K562 (cell line): Measurements from ENCODE around the gene WFIKKN2. TPM values are rescaled to one million over a fixed set of nuclear protein-coding genes. Genes with fewer than 3 reads are reported as not detected.
A peak's percentile ranks its signal among the peaks of the same experiment; 100 is the strongest.

Experiments used
- DDX20 ChIP-seq: fragments of 450-650 bp; IDR thresholded peaks from 2 replicates; pipeline ENCODE4 v1.6.1; 2016; ENCODE audit warnings: missing genetic modification characterization, low read depth, mild to moderate bottlenecking, missing compliant biosample characterization, moderate library complexity
- GABPB1 ChIP-seq: sonication (generic); formaldehyde crosslinking; IDR thresholded peaks from 2 replicates; pipeline ENCODE4 v1.8.0; 2022; ENCODE audit warnings: mild to moderate bottlenecking, missing genetic modification reagents
- JUN ChIP-seq, 2 experiments: sonication (generic) in 1 of 2; formaldehyde crosslinking in 1 of 2; IDR thresholded peaks; 2 replicates each; pipeline versions ENCODE4 v1.6.1 to v1.8.0; 2012 to 2022; ENCODE audit warnings: borderline replicate concordance in 2 of 2, mild to moderate bottlenecking in 2 of 2, improper control_type of control experiment in 1 of 2, low read depth in 1 of 2, low read length in 1 of 2, missing genetic modification reagents in 1 of 2
- NR2C1 ChIP-seq, 2 experiments: fragments of 450-650 bp; IDR thresholded peaks; 2 replicates each; pipeline ENCODE4 v1.6.1; 2017; ENCODE audit warnings: mild to moderate bottlenecking in 2 of 2, antibody characterized with exemption in 1 of 2, inconsistent platforms in 1 of 2, missing compliant biosample characterization in 1 of 2, missing genetic modification characterization in 1 of 2
- NR2F6 ChIP-seq: fragments of 450-650 bp; formaldehyde crosslinking; IDR thresholded peaks from 2 replicates; pipeline ENCODE4 v1.4.0; 2020; ENCODE audit warnings: mild to moderate bottlenecking
- PHF20 ChIP-seq: fragments of 450-650 bp; IDR thresholded peaks from 2 replicates; pipeline ENCODE4 v1.6.1; 2018; ENCODE audit not compliant: partially characterized antibody
- RCOR1 ChIP-seq, 2 experiments: IDR thresholded peaks; 2 replicates each; pipeline ENCODE4 v1.6.1; 2012; ENCODE audit warnings: low read depth in 2 of 2, low read length in 2 of 2, borderline replicate concordance in 1 of 2, improper control_type of control experiment in 1 of 2
- SMAD2 ChIP-seq: fragments of 150-350 bp; IDR thresholded peaks from 2 replicates; pipeline ENCODE4 v1.6.1; 2014; ENCODE audit warnings: low read depth, mild to moderate bottlenecking, low read length
- polyA plus RNA-seq, 8 experiments: library from polyadenylated mRNA; depleted of rRNA in 4 of 8; stranded (reverse) in 5 of 8; unstranded in 3 of 8; fragments of >200 nt; fragmentation: Nextera tagmentation in 2 of 8; fragmentation: Illumina TruSeq in 1 of 8; extraction: Ambion mirVana in 2 of 8; extraction: Trizol in 1 of 8; gene quantifications; 2 replicates each; pipeline versions ENCODE4 v1.2.1 to v1.2.3, GENCODE V29; 2011 to 2014; ENCODE audit warnings: inconsistent platforms in 1 of 8, missing spikeins in 1 of 8
- total RNA-seq, 7 experiments: library from RNA; depleted of rRNA in 6 of 7; stranded (reverse); fragments of >200 nt in 6 of 7; fragmentation: Illumina TruSeq in 2 of 7; extraction: Trizol in 2 of 7; gene quantifications; 2 replicates each; pipeline versions ENCODE4 v1.2.1 to v1.2.3, GENCODE V29; 2011 to 2021; ENCODE audit warnings: low replicate concordance in 1 of 7
- TF ChIP-seq, protein P1 (sequence below): sonication (generic); formaldehyde crosslinking; IDR thresholded peaks from 2 replicates; pipeline ENCODE4 v1.8.0; 2023; ENCODE audit warnings: missing genetic modification reagents, mild to moderate bottlenecking, borderline replicate concordance
- TF ChIP-seq, protein P2 (sequence below): fragments of 250-450 bp; sonication (Bioruptor Pico); IDR thresholded peaks from 2 replicates; pipeline ENCODE4 v1.4.0; 2020
- TF ChIP-seq, protein P3 (sequence below): IDR thresholded peaks from 2 replicates; pipeline ENCODE4 v1.6.1; 2014; ENCODE audit warnings: antibody characterized with exemption

WFIKKN2 gene
- total and polyA plus RNA-seq, 9 of the 15 experiments (the other 6 are each of a cell fraction or from before 2014, with no cell fraction given) = 0.07 TPM; not detected in 8

DNA sequence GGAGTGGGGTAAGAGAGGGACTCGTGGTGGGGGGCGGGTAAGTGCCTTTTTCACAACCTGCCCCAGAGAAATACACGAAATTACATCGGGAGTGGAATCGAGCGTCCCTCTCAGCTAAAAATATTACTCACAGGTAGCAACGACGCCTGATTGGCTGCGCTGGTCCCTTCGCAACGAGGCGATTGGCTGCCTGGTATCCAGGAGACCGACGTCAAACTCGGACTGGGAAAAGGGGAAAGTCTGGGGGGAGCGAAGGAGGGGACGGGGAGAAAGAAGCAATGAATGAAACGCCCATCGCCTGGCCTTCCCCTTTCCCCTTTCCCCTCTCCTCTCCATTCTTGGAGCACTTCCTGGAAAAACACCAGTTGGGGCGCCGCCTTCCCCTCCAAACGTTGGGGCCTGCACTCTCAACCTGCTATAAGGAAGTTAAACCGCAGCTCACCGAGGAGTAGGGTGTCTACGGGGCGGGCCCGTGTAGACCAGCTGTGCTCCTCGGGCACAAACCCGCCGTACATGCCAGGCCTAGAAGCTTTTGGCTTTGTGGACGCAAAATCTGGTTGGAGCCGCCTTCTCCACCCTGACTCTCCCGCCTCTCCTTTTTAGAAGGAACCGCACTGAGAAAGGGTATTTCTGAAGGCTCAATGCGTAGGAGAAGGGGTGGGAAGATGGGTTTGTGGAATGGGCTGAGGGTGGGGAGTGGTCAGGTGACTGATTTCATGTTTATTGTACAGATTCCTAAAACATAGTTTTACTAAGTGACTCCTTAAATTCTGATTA is 32.2 kb downstream of the WFIKKN2 start (continued):
- TF ChIP-seq, protein P1, sequence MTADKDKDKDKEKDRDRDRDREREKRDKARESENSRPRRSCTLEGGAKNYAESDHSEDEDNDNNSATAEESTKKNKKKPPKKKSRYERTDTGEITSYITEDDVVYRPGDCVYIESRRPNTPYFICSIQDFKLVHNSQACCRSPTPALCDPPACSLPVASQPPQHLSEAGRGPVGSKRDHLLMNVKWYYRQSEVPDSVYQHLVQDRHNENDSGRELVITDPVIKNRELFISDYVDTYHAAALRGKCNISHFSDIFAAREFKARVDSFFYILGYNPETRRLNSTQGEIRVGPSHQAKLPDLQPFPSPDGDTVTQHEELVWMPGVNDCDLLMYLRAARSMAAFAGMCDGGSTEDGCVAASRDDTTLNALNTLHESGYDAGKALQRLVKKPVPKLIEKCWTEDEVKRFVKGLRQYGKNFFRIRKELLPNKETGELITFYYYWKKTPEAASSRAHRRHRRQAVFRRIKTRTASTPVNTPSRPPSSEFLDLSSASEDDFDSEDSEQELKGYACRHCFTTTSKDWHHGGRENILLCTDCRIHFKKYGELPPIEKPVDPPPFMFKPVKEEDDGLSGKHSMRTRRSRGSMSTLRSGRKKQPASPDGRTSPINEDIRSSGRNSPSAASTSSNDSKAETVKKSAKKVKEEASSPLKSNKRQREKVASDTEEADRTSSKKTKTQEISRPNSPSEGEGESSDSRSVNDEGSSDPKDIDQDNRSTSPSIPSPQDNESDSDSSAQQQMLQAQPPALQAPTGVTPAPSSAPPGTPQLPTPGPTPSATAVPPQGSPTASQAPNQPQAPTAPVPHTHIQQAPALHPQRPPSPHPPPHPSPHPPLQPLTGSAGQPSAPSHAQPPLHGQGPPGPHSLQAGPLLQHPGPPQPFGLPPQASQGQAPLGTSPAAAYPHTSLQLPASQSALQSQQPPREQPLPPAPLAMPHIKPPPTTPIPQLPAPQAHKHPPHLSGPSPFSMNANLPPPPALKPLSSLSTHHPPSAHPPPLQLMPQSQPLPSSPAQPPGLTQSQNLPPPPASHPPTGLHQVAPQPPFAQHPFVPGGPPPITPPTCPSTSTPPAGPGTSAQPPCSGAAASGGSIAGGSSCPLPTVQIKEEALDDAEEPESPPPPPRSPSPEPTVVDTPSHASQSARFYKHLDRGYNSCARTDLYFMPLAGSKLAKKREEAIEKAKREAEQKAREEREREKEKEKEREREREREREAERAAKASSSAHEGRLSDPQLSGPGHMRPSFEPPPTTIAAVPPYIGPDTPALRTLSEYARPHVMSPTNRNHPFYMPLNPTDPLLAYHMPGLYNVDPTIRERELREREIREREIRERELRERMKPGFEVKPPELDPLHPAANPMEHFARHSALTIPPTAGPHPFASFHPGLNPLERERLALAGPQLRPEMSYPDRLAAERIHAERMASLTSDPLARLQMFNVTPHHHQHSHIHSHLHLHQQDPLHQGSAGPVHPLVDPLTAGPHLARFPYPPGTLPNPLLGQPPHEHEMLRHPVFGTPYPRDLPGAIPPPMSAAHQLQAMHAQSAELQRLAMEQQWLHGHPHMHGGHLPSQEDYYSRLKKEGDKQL = no peak
- 0 out of 2 replicates have a peak, but pooled peaks have one; percentile 33 for TF ChIP-seq NR2C1 (IDR thresholded peaks at IDR 0.05)
- TF ChIP-seq NR2C1 (tag; IDR thresholded peaks at IDR 0.05) = peak; percentile 60; the same call in 1 of the 2 replicates
- TF ChIP-seq, protein P2, sequence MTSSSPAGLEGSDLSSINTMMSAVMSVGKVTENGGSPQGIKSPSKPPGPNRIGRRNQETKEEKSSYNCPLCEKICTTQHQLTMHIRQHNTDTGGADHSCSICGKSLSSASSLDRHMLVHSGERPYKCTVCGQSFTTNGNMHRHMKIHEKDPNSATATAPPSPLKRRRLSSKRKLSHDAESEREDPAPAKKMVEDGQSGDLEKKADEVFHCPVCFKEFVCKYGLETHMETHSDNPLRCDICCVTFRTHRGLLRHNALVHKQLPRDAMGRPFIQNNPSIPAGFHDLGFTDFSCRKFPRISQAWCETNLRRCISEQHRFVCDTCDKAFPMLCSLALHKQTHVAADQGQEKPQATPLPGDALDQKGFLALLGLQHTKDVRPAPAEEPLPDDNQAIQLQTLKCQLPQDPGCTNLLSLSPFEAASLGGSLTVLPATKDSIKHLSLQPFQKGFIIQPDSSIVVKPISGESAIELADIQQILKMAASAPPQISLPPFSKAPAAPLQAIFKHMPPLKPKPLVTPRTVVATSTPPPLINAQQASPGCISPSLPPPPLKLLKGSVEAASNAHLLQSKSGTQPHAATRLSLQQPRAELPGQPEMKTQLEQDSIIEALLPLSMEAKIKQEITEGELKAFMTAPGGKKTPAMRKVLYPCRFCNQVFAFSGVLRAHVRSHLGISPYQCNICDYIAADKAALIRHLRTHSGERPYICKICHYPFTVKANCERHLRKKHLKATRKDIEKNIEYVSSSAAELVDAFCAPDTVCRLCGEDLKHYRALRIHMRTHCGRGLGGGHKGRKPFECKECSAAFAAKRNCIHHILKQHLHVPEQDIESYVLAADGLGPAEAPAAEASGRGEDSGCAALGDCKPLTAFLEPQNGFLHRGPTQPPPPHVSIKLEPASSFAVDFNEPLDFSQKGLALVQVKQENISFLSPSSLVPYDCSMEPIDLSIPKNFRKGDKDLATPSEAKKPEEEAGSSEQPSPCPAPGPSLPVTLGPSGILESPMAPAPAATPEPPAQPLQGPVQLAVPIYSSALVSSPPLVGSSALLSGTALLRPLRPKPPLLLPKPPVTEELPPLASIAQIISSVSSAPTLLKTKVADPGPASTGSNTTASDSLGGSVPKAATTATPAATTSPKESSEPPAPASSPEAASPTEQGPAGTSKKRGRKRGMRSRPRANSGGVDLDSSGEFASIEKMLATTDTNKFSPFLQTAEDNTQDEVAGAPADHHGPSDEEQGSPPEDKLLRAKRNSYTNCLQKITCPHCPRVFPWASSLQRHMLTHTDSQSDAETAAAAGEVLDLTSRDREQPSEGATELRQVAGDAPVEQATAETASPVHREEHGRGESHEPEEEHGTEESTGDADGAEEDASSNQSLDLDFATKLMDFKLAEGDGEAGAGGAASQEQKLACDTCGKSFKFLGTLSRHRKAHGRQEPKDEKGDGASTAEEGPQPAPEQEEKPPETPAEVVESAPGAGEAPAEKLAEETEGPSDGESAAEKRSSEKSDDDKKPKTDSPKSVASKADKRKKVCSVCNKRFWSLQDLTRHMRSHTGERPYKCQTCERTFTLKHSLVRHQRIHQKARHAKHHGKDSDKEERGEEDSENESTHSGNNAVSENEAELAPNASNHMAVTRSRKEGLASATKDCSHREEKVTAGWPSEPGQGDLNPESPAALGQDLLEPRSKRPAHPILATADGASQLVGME (CRISPR knock-in tag) = peak; percentile 51; the same call in 1 of the 2 replicates
- TF ChIP-seq PHF20 = peak; percentile 65
- no peak for TF ChIP-seq JUN (IDR thresholded peaks at IDR 0.05; ENCODE audit: borderline replicate concordance, low read depth, low read length)
- TF ChIP-seq JUN (CRISPR knock-in tag; IDR thresholded peaks at IDR 0.05; ENCODE audit: borderline replicate concordance) = no peak; the same call in 1 of the 2 replicates
- TF ChIP-seq, protein P3, sequence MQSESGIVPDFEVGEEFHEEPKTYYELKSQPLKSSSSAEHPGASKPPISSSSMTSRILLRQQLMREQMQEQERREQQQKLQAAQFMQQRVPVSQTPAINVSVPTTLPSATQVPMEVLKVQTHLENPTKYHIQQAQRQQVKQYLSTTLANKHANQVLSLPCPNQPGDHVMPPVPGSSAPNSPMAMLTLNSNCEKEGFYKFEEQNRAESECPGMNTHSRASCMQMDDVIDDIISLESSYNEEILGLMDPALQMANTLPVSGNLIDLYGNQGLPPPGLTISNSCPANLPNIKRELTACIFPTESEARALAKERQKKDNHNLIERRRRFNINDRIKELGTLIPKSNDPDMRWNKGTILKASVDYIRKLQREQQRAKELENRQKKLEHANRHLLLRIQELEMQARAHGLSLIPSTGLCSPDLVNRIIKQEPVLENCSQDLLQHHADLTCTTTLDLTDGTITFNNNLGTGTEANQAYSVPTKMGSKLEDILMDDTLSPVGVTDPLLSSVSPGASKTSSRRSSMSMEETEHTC = 0 out of 2 replicates have a peak, but pooled peaks have one; percentile 33
- 0 out of 4 replicates have a peak, but pooled peaks of 1 of the 2 experiments have one; percentile 2 for TF ChIP-seq RCOR1 (IDR thresholded peaks at IDR 0.05; ENCODE audit: borderline replicate concordance in 1 of 2, low read depth in 2 of 2, low read length in 2 of 2)
- TF ChIP-seq GABPB1 (CRISPR knock-in tag) = peak; percentile 57; the same call in 1 of the 2 replicates
- no peak for TF ChIP-seq SMAD2
- TF ChIP-seq NR2F6 (CRISPR knock-in tag) = no peak
- TF ChIP-seq DDX20 (tag) = no peak
